Measurements from ENCODE around the gene F2R. TPM values are rescaled to one million over a fixed set of nuclear protein-coding genes. Genes with fewer than 3 reads are reported as not detected.

The F2R gene
- total RNA-seq, 4 donors from 2014 or later: 0.75 to 10.7 (median 6.8) TPM

DNA sequence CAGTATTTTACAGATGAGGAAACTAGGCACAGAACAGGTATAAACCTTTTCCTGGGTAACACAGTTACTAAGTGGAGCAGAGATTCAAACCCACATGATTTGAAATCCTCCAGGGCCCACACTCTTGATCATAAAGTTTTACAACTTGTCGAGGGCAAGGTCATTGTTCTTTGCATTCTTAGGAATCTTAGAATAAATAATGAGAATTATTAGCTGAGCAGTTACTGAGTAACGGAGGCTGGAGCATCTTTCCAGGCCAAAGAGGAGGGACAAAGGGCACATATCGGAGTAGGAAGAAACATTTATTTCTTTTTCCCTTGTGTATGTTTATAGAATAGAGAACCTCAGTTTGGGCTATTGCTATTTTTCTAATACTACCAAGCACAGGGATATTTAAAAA lies 27.1 kb upstream of the F2R start:
- DNase-seq: no peak
- in situ Hi-C loops (cut with MboI; ENCODE audit: low pct_ligation_motif_present in 1 of 4, low pct_unique_long_range_greater_than_20kb in 1 of 4, low sequenced_read_pairs in 3 of 4): no loop called here
- TF ChIP-seq POLR2AphosphoS5 (IDR thresholded peaks at IDR 0.05) (no peak), EP300 (IDR thresholded peaks at IDR 0.05; ENCODE audit: low read depth) (no peak), POLR2A (IDR thresholded peaks at IDR 0.05) (no peak)
- TF ChIP-seq, protein P1, sequence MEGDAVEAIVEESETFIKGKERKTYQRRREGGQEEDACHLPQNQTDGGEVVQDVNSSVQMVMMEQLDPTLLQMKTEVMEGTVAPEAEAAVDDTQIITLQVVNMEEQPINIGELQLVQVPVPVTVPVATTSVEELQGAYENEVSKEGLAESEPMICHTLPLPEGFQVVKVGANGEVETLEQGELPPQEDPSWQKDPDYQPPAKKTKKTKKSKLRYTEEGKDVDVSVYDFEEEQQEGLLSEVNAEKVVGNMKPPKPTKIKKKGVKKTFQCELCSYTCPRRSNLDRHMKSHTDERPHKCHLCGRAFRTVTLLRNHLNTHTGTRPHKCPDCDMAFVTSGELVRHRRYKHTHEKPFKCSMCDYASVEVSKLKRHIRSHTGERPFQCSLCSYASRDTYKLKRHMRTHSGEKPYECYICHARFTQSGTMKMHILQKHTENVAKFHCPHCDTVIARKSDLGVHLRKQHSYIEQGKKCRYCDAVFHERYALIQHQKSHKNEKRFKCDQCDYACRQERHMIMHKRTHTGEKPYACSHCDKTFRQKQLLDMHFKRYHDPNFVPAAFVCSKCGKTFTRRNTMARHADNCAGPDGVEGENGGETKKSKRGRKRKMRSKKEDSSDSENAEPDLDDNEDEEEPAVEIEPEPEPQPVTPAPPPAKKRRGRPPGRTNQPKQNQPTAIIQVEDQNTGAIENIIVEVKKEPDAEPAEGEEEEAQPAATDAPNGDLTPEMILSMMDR (IDR thresholded peaks at IDR 0.05): no peak
- Histone ChIP-seq H3K9me3 (no peaks in the 10 kb centered on the region), H3K27ac (no peak overlapping the region), H3K4me3 (no peak overlapping the region), H3K4me1 (peaks cover 0 to 26% (median 16%) of the 10 kb centered on the region in 4 donors), H3K27me3 (no peaks in the 10 kb centered on the region), H3K36me3 (peaks cover 0 to 7% (median 0%) of the 10 kb centered on the region in 4 donors)
- intact Hi-C loops (cut with DNase I; ENCODE audit: low total_unique reads): no loop called here
- 62 to 67% methylated on average over 3 of the region's 3 CpGs for WGBS, 2 donors (ENCODE audit: low coverage in 1 of 2)

DNA sequence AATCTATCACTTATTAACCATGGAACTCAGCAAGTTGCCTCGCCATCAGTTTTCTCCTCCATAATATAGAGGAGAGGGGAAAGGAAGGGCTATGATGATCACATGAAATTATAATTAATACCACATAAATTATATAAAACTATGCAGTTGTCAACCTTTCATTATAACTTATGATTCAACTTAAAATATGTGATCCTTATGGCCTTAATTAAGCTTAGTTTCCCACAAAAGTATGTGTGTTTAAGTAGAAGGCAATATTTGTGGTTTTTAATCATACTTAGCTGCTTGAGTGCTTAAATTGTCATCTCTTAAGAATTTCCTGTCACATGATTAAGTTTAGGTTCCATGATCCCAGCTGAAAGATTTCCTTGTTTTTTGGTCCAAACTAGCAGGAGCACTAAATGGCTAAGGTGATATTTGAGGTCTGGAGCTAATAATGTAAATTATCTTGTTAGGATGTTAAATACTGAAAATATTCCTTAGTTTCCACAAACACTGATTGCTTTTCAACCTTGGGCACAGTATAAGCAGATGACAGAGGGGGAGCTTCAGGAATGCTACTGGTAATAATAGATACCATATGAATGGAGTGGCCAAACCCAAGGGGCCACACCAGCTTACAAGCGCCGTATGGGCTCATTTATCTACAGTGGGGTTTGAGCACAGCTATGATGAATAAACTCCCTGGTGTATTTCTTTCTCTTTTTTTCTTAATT lies 26.4 kb upstream of the F2R start:
- WGBS, 2 donors (ENCODE audit: low coverage in 1 of 2): 90 to 92% methylated on average over 1 to 3 of the region's 3 CpGs
- in situ Hi-C loops (cut with MboI; ENCODE audit: low pct_ligation_motif_present in 1 of 4, low pct_unique_long_range_greater_than_20kb in 1 of 4, low sequenced_read_pairs in 3 of 4) (no loop called here), intact Hi-C loops (cut with DNase I; ENCODE audit: low total_unique reads) (no loop called here)
- Histone ChIP-seq H3K4me3 (no peak overlapping the region), H3K36me3 (peaks cover 0 to 7% (median 0%) of the 10 kb centered on the region in 4 donors), H3K9me3 (no peaks in the 10 kb centered on the region), H3K4me1 (peaks cover 0 to 20% (median 16%) of the 10 kb centered on the region in 4 donors), H3K27me3 (no peaks in the 10 kb centered on the region), H3K27ac (peak overlapping the region in 3 of 4 donors; percentile 22 to 71 (median 68))
- TF ChIP-seq POLR2A (IDR thresholded peaks at IDR 0.05) (no peak), POLR2AphosphoS5 (IDR thresholded peaks at IDR 0.05) (no peak), EP300 (IDR thresholded peaks at IDR 0.05; ENCODE audit: low read depth) (no peak)
- TF ChIP-seq, protein P1 (IDR thresholded peaks at IDR 0.05): no peak
- no peak for DNase-seq

GRCh38 chr5:76690037-76690679 lies 25.8 kb upstream of the F2R start:
- peak overlapping the region in 3 of 4 donors; percentile 22 to 71 (median 68) for H3K27ac ChIP-seq
- peaks cover 0 to 7% (median 0%) of the 10 kb centered on the region in 4 donors for H3K36me3 ChIP-seq
- 94 to 100% methylated on average over 1 to 3 of the region's 3 CpGs for WGBS, 2 donors (ENCODE audit: low coverage in 1 of 2)
- H3K4me3 ChIP-seq: no peak overlapping the region
- DNase-seq: no peak
- in situ Hi-C loops (cut with MboI; ENCODE audit: low pct_ligation_motif_present in 1 of 4, low pct_unique_long_range_greater_than_20kb in 1 of 4, low sequenced_read_pairs in 3 of 4): no loop called here
- H3K27me3 ChIP-seq: no peaks in the 10 kb centered on the region
- TF ChIP-seq POLR2A (IDR thresholded peaks at IDR 0.05) (no peak), EP300 (IDR thresholded peaks at IDR 0.05; ENCODE audit: low read depth) (no peak), POLR2AphosphoS5 (IDR thresholded peaks at IDR 0.05) (no peak)
- TF ChIP-seq, protein P1 (IDR thresholded peaks at IDR 0.05): no peak
- intact Hi-C loops (cut with DNase I; ENCODE audit: low total_unique reads): no loop called here
- H3K9me3 ChIP-seq: no peaks in the 10 kb centered on the region
- peaks cover 0 to 19% (median 16%) of the 10 kb centered on the region in 4 donors for H3K4me1 ChIP-seq

DNA sequence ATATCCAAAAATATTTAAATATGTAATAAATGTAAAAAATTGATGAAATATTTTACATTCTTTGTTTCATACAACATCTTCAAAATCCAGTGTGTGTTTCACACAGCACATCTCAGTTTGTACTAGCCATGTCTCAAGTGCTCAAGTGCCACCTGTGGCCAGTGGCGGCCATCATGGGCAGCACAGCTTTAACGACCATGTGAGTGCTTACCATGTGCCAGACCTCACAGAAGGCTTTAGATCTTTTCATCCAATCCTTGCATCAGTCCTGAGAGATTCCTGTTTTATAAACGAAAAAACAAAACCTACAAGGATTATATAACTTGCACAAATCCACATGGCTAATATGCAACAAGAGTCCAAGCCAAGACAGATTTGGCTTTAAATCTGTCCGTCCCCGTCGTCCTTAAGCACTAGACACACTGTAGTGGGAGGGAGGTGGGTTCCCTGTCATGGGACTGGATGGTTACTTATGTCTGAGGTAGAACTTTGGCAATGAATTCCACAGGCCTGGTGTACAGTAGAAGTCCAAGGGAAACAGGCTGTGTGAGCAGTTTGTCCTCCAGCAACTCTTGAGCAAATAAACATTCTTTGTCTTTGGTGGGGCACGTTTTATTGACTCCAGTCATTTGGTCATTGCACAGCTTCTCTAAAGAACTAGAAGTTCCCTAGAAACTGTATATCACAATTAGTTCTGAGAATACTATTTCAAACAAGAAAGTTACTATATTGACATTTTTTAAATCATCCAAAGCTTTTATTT lies 25.0 kb upstream of the F2R start:
- Histone ChIP-seq H3K27ac (peak overlapping the region; percentile 61 to 78 (median 70)), H3K4me1 (peaks cover 0 to 19% (median 16%) of the 10 kb centered on the region in 4 donors), H3K4me3 (no peak overlapping the region), H3K9me3 (no peaks in the 10 kb centered on the region), H3K27me3 (no peaks in the 10 kb centered on the region), H3K36me3 (peaks cover 0 to 7% (median 0%) of the 10 kb centered on the region in 4 donors)
- intact Hi-C loops (cut with DNase I; ENCODE audit: low total_unique reads): no loop called here
- in situ Hi-C loops (cut with MboI; ENCODE audit: low pct_ligation_motif_present in 1 of 4, low pct_unique_long_range_greater_than_20kb in 1 of 4, low sequenced_read_pairs in 3 of 4): no loop called here
- TF ChIP-seq POLR2A (IDR thresholded peaks at IDR 0.05) (no peak), POLR2AphosphoS5 (IDR thresholded peaks at IDR 0.05) (no peak), EP300 (IDR thresholded peaks at IDR 0.05; ENCODE audit: low read depth) (no peak)
- TF ChIP-seq, protein P1 (IDR thresholded peaks at IDR 0.05): no peak
- WGBS, 2 donors (ENCODE audit: low coverage in 1 of 2): 59 to 64% methylated on average over 3 to 7 of the region's 7 CpGs
- DNase-seq: peak; percentile 11

Measured in transverse colon (tissue), 4 donors.